ES-I3 (cell line): ENCODE results near the gene P3H3.
A peak's percentile ranks its signal among the peaks of the same experiment; 100 is the strongest.

ENCODE experiments used
- H3K36me3 ChIP-seq: 2 replicates; pipeline ENCODE4 v1.6.1; 2013; ENCODE audit warnings: mild to moderate bottlenecking, low read length, control low read depth, moderate library complexity; ENCODE audit not compliant: insufficient read depth
- H3K4me1 ChIP-seq: 2 replicates; pipeline ENCODE4 v1.6.1; 2013; ENCODE audit warnings: mild to moderate bottlenecking, control low read depth, low read length; ENCODE audit not compliant: insufficient read depth
- H3K9ac ChIP-seq: 2 replicates; pipeline ENCODE4 v1.6.1; 2013; ENCODE audit warnings: low read depth, mild to moderate bottlenecking, low read length, moderate library complexity
- H3K9me3 ChIP-seq: 2 replicates; pipeline ENCODE4 v1.6.1; 2013; ENCODE audit warnings: mild to moderate bottlenecking, low read length, moderate library complexity; ENCODE audit not compliant: control insufficient read depth, insufficient read depth

Gene P3H3

DNA sequence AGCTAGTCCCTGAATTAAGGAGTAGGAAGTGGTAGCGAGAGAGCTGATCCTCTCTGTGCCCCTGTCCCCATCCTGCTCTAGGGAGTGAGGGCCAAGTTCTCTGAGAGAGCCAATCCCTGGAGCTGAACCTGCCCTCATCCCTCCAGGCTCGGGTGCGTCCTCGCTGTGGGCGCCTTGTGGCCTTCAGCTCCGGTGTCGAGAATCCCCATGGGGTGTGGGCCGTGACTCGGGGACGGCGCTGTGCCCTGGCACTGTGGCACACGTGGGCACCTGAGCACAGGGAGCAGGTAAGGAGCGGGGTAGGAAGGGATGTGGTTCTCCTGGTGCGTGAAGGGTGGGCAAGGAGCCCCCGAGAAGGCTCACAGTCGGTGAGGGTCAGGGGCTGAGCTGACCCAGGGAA lies 10.6 kb downstream of the P3H3 start:
- H3K9me3 ChIP-seq, result no peaks in the 10 kb centered on the region
- peaks cover 5% of the 10 kb centered on the region for H3K4me1 ChIP-seq
- H3K9ac ChIP-seq, result no peak overlapping the region
- H3K36me3 ChIP-seq, result peaks cover 11% of the 10 kb centered on the region; the same call in 1 of the 2 replicates

- Histone ChIP-seq H3K4me1 (peaks cover 5% of the 10 kb centered on the region), H3K9ac (no peak overlapping the region), H3K36me3 (peaks cover 5% of the 10 kb centered on the region), H3K9me3 (no peaks in the 10 kb centered on the region)
Measured at GRCh38 chr12:6839482-6840201, 11.4 kb downstream of the P3H3 start.

DNA sequence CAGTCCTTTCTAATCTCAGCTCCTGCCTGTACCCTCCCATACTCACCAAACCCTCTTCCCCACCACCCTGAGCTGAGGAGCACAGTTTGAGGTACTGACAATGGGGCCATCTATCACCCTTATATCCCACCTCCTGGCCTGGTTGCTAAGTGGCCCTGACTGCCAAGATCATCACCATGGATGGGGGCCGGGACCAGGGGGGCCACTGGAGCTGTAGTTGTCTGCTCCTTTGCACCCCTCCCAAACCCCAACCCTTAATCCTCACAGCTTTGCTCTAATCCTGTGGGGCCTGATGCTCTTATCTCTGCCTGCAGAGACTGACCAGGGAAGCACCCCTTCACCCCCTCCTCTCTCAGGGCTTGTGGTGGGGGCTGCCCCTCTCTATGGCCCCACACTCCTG lies 12.1 kb downstream of the P3H3 start:
- peaks cover 11% of the 10 kb centered on the region for H3K36me3 ChIP-seq
- H3K9me3 ChIP-seq, result no peaks in the 10 kb centered on the region

DNA sequence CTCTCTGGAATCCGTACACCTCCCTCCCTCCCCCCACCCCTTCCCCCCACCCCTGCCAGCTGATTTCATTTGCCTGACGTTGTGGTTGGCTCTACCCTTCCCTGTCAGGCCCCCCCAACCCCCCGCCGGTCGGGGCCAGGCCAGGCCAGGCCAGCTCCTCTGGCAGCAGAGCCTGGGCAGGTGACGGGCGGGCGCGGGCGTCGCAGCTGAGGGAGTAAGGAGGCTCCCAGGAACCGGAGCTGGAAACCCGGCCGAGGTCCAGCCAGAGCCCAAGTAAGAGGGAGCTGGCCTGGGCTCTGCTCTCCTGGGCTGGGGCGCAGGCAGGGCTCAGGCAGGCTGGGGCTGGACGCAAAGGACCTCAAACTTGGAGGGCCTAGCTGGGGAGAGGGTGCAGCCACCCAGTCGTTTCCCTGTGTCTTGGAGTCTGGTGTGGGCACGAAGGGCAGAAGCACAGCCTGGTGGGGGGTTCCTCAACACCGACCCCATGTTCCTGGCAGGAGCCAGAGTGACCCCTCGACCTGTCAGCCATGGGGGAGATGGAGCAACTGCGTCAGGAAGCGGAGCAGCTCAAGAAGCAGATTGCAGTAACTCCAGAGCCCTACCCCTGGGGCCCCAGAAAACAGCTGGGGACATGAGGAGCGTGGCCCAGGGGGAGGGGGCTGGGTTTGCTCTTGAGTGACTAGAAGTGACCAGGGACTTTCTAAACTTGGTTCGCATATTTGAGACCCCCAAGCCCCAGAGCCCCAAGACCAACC lies 12.7 kb downstream of the P3H3 start, which contains the start of gene GNB3:
Gene GNB3 (plus strand): TSS at position 165 of the 755 bp plus-strand sequence. CDS start 363 bp downstream, at position 528.
- Histone ChIP-seq H3K36me3 (peaks cover 11% of the 10 kb centered on the region), H3K9ac (no peak within 1 kb of the TSS), H3K9me3 (no peaks in the 10 kb centered on the region), H3K4me1 (peaks cover 5% of the 10 kb centered on the region)

More for the DNA sequence above, 12.1 kb downstream of the P3H3 start:
- Histone ChIP-seq H3K9ac (no peak overlapping the region), H3K4me1 (peaks cover 5% of the 10 kb centered on the region)

GRCh38 chr12:6842075-6842474 lies 13.9 kb downstream of the P3H3 start:
- Histone ChIP-seq H3K9ac (no peak overlapping the region), H3K36me3 (peaks cover 10% of the 10 kb centered on the region), H3K4me1 (peaks cover 5% of the 10 kb centered on the region), H3K9me3 (no peaks in the 10 kb centered on the region)

GRCh38 chr12:6843118-6843902 lies 15.1 kb downstream of the P3H3 start:
- Histone ChIP-seq H3K4me1 (peaks cover 5% of the 10 kb centered on the region), H3K36me3 (peaks cover 10% of the 10 kb centered on the region), H3K9me3 (no peaks in the 10 kb centered on the region), H3K9ac (no peak overlapping the region)

- Histone ChIP-seq H3K4me1 (peaks cover 1% of the 10 kb centered on the region), H3K36me3 (peaks cover 10% of the 10 kb centered on the region; the same call in 1 of the 2 replicates), H3K9me3 (no peaks in the 10 kb centered on the region), H3K9ac (no peak overlapping the region)
Measured at GRCh38 chr12:6845395-6845794, 17.2 kb downstream of the P3H3 start.

DNA sequence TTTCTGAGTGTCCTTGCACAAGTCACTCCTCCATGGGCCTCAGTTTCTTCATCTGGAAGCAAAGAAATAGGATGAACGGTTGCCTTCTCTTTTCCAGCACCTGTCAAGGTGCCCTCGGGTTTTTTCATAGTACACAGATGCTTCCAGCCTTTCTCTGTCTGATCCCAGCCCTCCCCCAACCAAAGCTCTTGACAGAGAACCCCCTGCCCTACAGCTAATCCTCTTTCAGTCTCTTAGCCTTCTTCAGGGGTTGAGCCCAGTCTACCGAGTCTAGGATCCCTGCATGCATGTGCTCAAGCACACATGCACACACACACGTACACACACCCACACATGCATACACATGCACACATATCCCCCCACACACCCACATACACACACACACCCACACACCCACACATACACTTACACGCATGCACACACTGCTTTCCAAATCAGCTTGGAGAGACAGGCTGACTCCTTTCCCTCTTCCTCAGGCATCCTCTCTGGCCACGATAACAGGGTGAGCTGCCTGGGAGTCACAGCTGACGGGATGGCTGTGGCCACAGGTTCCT lies 18.2 kb downstream of the P3H3 start:
- no peaks in the 10 kb centered on the region for H3K9me3 ChIP-seq
- no peaks in the 10 kb centered on the region; the same call in 1 of the 2 replicates for H3K4me1 ChIP-seq
- H3K36me3 ChIP-seq, result peaks cover 10% of the 10 kb centered on the region; the same call in 1 of the 2 replicates
- H3K9ac ChIP-seq, result no peak overlapping the region

GRCh38 chr12:6847676-6848075 lies 19.5 kb downstream of the P3H3 start:
- H3K36me3 ChIP-seq, result peaks cover 10% of the 10 kb centered on the region; the same call in 1 of the 2 replicates

DNA sequence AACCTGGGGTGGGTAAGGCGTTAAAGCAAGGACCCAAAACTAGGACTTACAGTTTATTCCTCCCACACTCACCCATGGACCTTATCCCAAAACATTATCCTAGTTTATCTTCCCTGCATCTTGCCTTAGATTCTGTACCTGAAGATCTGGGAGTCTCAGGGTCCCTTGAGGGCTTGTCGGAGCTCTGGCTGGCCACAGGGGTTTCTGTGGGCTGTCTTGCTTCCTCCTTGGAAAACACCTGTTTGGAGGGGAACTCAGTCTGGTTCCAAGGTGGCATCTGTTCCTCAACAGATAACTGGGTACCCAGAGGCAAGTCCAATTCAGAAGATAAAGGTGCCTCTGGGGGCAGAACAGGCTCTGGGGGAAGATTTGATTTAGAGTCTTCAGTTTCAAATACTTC lies 21.2 kb downstream of the P3H3 start:
- H3K9me3 ChIP-seq, result no peaks in the 10 kb centered on the region
- H3K4me1 ChIP-seq, result peaks cover 12% of the 10 kb centered on the region
- peaks cover 10% of the 10 kb centered on the region; the same call in 1 of the 2 replicates for H3K36me3 ChIP-seq
- no peak overlapping the region for H3K9ac ChIP-seq

More at GRCh38 chr12:6847676-6848075, 19.5 kb downstream of the P3H3 start:
- Histone ChIP-seq H3K9me3 (no peaks in the 10 kb centered on the region), H3K9ac (no peak overlapping the region), H3K4me1 (no peaks in the 10 kb centered on the region; the same call in 1 of the 2 replicates)

GRCh38 chr12:6849976-6850560 lies 21.9 kb downstream of the P3H3 start:
- peaks cover 12% of the 10 kb centered on the region for H3K4me1 ChIP-seq
- peaks cover 6% of the 10 kb centered on the region; the same call in 1 of the 2 replicates for H3K36me3 ChIP-seq
- peak overlapping the region; percentile 82 for H3K9ac ChIP-seq
- no peaks in the 10 kb centered on the region for H3K9me3 ChIP-seq

- Histone ChIP-seq H3K4me1 (peaks cover 12% of the 10 kb centered on the region), H3K9me3 (no peaks in the 10 kb centered on the region), H3K9ac (peak overlapping the region; percentile 82), H3K36me3 (peaks cover 4% of the 10 kb centered on the region; the same call in 1 of the 2 replicates)
Measured at GRCh38 chr12:6850796-6851152, 22.6 kb downstream of the P3H3 start.

GRCh38 chr12:6851153-6851920 lies 23.1 kb downstream of the P3H3 start, which contains the start of gene CDCA3:
Gene CDCA3, minus strand, starts transcription at chr12:6851286. Its CDS starts 334 bp downstream, at chr12:6850952.
- Histone ChIP-seq H3K9ac (peak within 1 kb of the TSS; percentile 82), H3K9me3 (no peaks in the 10 kb centered on the region), H3K36me3 (peaks cover 5% of the 10 kb centered on the region; the same call in 1 of the 2 replicates), H3K4me1 (peaks cover 12% of the 10 kb centered on the region)
